NCI-H146 treated with DMSO at 0.1 percent for 48 hours (cell line): Measurements from ENCODE around the gene GPHN.
"Not testable (repeated sequence)": the region's sequence is repeated elsewhere in the genome, so short reads cannot be mapped to it uniquely, and the experiment has no call there.

Experiments
- DNase-seq: peaks from one replicate; lab custom pipeline; 2025; ENCODE audit not compliant: unreplicated experiment; lab: John Stamatoyannopoulos, UW

Gene GPHN

DNA sequence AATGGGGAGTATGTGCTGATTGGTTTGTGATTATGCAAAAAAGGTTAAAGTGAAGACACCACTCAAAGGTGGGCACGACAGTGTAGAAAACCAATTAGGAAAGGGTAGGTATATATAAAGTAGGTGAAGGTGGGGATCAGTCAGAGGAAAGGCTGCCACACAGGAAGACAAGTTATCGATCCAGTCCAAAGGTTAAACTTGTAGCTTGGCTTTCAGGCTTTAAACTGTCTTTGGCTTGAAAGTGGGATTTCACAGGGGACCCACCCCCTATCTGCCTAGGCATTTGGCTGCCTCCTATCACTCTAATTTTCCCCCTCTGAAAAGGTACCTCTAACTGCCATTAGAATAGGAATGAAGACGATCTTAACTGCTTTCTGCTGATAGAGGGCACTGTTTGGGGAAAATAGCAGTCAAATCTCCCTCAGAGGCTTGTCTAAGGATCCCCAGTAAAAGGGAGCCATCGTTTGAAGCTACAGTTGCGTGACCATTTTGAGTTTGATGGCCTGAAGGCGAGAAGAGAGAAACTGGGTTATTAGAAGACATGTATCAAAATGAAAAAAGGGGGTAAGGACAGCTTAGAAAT is 250.2 kb downstream of the GPHN start:
- DNase-seq, result no peak

DNA sequence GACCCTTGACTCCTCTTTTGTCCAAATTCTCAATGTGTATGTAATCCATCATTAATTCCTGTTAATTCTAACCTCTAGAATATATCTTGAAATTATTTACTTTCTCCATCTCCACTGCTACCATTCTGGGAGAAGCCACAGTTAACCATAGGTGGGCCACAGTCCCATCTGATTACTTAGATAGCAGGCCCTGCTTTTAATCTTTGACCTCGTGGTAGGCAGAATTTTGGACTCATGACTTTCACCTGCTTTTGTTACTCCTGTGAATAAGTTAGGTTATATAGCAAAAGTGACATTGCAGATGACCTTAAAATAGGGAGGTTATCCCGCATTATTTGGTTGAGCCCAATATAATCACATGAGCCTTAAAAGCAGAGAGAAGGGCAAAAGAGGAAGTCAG is 264.2 kb downstream of the GPHN start:
- no peak for DNase-seq

DNA sequence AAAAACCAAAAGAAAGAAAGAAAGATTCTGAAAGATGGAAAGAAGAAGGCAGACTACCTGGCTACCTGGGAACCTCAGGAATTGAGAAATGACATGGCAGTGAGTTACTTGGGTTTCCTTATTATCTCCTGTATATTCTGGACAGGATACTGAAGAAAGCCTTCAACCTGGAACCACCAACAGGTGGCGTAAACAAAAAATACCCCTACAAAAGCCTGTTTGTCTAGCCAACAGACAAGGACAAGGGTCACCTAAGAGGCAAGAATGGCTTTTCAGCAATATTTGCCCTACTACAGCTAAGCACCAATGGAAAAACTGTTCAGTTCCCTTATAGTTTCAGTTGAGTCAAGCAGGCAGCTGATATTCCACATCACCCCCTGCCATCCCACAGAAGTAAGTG is 274.9 kb downstream of the GPHN start:
- DNase-seq, result no peak

DNA sequence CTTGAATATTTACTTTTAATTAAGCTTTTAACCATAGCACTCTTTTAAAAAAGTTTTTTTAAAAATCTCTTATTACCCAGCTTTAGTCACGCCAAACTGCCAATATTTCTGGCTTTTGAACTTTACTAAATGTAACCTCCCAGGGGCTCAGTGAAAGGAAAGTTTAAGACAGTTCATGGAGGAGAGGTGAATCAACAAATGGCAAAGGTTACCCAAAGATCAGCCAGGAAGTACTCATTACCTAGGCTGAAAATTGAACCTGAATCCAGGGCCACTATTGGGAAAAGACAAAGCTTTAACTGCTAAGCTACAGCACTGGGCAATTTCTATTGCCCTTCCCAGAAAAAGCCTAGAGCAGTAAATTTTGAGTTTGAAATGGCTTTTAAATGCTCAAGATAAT is 282.2 kb downstream of the GPHN start:
- DNase-seq, result no peak

DNA sequence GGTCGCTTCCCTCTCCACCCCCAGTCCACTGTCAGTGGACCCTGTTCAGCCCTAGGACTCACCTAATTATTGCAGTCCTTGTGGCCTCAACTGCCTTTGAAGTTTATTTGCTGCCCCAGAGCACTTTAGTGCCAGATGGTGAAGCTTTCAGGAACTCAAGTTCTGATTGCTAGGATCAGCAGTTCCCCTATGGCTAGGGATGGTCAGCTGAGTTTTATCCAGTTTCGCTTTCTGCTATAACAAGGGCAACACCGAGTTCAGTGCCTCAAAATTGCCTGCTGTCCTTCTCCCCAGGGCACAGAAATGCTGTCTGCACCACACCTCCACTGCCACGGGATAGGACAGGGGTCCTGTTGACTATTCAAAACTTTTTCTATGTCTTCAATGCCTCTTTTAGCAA is 295.0 kb downstream of the GPHN start:
- no peak for DNase-seq

DNA sequence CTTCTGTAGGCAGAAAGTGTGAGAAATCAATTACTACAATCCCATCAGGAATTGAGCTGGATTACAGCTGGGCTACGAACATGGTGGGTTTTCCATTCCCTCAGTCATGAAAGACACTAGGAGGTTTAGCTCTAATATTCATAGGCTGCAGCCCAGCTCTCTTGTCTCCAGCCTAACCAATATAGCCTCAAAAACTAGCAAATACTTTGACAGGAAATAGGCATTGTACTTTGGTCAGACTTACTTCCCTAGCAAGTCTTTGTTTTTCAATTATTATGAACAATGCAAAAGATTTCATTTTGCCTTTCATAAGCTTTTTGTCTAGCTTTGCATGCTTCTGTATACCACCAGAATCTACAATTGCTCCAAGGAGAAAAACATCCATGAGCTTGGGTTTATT is 296.2 kb downstream of the GPHN start:
- DNase-seq, result no peak

DNA sequence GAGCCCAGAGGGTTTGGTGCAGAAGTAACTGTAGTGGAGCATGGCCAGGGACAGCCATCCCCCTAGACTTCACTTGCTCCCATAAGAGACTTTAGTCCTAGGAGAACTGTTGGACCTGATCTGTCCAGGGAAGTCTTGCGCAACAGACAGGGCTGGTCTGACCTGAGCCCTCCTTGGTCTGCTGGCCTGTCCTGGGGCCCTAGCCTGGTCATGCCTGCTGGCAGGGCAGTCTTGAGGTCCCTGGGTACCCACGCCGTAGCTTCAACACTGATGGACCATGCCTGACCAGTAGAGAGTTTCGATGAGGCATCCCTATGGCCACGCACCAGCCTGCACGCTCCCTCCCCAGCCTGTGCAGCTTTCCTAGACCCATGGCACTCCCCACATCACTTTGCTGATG is 305.7 kb downstream of the GPHN start:
- no peak for DNase-seq

DNA sequence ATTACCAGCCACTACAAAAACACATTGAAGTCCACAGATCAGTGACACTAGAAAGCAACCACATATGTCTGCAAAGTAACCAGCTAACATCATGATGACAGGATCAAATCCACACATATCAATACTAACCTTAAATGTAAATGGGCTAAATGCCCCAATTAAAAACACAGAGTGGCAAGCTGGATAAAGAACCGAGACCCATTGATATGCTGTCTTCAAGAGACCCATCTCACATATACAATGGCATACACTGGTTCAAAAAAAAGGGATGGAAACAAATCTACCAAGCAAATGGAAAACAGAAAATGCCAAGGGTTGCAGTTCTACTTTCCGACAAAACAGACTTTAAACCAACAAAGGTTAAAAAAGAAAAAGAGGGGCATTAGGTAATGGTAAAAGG is 307.7 kb downstream of the GPHN start:
- no peak for DNase-seq

DNA sequence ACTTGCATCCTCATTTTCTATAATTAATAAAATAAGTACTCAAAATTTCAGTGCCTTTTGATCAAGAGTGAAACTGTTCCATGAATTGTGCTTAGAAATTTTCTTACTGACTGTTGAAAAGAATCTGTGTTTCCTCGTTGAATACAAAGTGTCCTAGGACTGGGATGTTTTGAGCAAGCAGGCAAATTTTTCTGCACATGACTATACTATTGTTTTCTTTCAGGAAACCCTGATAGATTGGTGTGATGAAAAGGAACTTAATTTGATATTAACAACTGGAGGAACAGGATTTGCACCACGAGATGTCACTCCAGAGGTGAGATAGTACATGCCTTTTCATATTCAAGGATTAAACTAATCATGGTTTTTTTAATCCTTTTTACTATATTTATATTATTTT is 316.3 kb downstream of the GPHN start:
- no peak for DNase-seq

DNA sequence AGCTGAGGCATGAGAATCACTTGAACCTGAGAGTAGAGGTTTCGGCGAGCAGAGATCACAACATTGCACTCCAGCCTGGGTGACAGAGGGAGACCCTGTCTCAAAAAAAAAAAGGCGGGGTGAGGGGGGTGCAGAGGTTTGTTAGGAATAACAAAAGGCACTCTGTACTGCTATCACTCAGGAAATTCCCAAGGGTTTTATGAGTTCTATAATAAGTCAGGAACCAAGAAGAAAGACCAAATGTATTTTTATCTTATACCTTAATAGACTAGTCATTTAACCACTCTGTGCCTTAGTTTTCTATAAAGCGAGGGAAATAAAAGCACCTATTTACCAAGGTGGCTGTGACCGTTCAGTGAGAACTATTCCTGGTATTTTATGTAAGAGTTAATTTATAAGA is 319.2 kb downstream of the GPHN start:
- DNase-seq, result no peak

DNA sequence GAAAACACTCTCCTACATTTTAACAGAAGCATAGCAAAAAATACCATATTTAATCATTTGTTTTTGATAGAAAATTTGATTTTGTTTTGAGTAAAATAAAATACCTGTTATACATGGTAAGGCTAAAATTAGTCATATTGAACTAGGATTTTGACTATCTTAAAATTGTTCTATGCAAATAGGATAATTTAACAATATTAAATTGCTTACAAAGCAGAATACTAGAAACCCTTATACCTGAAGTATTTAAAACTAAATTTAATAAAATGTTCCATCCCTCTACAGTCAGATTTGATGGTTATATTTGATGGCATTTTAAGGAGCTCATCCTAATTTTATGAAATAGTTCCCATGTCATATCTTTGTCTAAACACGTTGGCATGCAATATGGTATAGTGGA is 323.2 kb downstream of the GPHN start:
- no peak for DNase-seq

DNA sequence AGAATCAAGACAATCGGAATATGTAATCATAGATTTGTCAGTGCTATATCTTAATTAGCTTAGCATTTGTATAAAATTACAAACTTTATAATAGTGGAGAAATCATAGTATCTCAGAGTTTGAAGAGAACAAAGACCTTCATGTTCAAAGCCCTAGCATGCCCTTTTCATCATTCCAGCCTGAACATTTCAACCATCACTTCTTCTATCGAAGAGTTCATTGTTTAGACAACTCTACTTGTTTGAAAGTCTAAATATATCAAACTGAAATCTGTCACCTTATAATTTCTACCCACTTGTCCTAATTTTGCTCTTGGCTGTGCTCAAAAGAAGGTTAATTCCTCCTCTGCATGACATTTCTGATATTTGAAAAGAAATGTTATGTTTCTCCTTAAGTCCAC is 325.9 kb downstream of the GPHN start:
- no peak for DNase-seq

DNA sequence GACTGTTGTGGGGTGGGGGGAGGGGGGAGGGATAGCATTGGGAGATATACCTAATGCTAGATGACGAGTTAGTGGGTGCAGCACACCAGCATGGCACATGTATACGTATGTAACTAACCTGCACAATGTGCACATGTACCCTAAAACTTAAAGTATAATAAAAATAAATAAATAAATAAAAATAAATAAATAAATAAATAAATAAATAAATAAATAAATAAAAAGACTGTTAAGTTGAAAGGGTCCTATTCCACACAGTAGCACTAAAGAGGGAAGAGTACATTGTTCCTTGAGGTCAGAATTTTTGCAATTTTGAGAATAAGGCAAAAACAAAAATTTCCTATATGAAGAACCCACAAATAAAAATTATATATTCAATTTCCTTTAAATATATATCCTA is 329.5 kb downstream of the GPHN start:
- not testable (repeated sequence) for DNase-seq

DNA sequence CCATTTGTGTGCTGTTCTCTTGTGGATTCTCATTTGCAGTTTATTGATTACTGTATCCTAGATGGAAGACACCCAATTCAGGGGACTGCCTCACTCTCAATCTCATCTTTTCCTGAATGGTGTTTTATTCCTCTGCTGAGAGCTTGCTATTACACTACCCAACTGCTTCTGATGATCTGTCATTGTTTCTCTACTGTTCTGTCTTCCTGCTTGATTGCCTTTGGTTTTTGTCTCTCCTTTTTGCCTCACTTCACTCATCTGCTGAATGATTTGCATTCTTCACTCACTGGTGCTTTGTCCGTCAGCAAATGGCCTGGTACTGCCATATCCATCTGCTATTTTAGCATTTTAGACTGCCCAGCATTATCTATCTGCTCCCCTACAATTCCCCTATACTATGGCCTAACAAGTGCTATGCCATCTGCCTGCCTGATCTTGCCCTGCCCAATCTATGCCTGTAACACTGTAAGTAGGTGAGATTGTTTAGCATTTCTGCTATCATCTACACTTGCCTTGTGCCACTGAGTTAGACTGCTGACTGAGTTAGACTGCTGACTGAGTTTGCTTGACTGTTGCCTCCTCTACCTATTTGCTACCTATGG is 335.1 kb downstream of the GPHN start:
- no peak for DNase-seq

DNA sequence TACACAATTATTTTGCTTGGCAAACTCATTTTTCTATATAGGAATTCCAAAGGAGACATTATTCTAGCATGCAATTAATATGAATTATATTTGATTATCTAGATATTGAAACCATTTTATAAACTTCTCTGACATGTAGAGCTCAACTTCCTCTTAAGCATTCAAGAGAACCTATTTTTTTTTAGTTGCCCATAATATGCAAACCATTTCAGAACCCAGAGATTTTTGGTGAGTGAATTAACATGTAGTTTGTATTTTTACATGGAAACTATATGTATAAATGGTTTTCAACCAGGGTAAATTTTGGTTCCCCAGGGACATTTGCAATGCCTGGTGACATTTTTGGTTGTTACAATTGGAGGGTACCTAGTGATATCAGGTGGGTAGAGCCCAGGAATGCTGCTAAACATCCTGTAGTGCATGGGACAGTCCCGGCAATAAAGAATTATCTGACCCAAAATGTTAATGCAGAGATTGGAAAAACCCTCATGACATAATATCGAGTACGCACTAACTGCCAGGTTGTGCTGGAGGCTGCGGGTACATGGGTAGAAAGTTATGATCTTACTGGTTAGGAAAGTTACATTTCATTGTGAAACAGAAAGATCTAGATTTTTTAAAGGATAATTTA is 342.4 kb downstream of the GPHN start:
- DNase-seq, result no peak

DNA sequence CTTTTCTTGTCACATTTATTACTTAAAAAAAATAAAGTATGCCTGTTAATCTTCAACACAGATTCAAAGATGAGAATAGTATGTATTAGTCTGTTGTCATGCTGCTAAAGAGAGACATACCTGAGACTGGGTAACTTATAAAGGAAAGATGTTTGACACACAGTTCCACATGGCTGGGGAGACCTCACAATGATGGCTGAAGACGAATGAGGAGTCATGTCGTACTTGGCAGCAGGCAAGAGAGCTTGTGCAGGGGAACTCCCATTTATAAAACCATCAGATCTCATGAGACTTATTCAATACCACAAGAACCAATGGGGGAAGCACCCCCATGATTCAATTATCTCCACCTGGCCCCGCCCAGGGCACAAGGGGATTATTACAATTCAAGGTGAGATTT is 345.4 kb downstream of the GPHN start:
- DNase-seq, result no peak

DNA sequence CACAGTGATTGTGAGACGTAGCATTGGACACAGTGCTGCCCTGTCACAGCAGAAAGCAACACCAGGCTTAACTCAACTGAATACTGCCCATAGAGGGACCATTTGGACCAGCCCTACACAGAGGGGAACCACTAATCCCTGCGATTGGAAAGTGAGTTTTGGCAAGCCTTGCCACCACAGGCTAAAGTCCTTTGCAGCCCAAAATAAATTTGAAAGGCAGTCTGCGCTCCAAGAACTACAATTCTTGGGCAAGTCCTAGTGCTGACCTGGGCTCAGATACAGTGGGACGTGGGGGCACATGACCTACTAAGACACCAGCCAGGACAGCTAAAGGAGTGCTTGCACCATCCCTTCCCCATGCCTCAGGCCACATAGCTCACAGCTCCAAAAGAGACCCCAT is 349.9 kb downstream of the GPHN start:
- DNase-seq, result no peak

DNA sequence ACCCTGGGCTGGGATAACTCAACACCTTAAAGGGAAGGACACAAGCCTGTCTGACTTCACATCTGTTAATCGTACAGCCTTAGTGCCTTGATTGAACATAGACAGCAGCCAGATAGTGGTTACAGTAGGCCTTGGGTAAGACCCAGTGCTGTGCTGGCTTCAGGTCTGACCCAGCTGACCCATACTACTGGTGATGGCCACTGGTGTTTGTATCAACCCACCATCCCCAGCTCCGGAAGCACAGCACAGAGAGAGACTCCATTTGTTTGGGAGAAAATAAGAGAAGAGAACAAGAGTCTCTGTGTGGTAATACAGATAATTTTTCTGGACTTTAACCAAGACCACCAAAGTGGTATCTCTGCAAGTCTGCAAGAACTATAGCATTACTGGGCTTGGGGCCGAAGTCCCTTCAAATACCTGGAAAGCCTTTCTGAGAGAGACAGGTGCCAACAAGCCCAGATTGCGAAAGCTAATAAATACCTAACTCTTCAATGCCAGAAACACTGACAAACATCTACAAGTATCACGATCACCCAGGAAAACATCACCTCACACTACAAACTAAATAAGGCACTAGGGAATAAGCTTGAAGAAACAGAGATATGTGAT is 351.2 kb downstream of the GPHN start:
- no peak for DNase-seq

DNA sequence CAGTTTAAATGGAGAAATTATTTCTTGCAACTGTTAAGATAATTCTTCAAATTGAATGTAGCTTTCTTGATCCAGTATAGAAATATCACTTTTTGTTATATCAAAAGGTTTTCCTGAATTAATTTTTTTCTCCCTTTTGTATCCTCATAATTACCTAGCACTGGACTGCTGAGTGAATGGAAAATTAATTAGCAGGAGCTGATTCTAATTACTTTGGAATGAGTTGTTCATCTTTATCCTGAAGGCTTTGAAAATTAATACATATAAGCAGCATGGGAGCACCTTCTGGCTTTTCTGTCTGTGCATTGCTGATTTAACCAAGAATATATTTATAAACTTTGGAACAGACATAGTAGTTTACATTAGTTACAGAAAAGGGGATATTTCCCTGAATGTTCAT is 373.6 kb downstream of the GPHN start:
- no peak for DNase-seq

DNA sequence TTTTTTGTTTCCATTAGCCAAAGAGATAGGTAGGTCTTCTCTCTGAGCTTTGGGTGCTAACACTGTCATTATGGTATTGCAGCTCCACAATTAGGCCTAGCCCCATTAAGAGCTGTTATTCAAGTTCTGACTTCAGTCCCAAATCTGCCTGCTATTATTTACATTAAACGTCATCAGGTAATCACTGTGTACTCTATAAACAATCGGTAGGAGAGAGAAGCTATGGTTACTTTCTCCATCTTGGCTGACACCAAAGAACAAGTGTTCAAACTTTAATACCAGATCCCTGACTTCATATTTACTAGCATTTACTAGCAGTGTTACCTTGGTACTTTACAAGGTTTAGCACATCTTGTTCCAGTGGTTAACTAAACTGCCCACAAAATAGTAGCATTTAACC is 376.2 kb downstream of the GPHN start:
- no peak for DNase-seq

DNA sequence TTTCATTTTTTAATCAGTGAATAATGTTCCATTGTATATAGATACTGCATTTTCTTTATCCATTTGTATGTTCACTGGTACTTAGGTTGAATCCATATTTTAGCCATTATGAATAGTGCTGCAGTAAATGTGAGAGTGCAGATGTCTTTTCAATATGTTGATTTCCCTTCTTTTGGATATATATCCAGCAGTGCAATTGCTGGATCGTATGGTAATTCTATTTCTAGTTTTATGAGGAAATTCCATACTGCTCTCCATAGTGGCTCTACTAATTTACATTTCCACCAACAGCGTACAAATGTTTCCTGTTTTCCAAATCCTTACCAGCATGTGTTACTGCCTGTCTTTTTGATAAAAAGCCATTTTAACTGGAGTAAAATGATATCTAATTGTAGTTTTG is 392.8 kb downstream of the GPHN start:
- no peak for DNase-seq

DNA sequence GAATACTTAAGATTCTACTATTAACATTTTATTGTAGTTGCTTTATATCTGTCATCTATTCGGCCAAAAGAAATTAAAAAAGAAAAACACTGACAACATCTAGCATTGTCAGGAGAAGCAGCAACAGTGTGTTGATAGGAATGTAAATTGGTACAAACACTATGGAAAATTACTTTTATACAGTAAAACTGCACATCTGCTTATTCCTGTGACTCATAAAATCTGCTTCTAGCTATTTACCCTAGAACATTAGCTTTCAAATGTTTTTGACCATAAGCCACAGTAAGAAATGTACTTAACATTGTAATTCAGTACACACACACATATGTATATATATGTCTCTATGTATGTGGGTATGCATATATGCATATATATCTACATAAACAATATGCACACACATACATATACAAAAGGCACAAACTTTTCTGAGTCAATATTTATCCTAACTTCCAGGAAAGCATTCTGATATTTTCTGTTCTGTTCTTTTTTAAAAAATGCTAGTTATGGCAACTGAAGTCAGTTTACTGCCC is 402.4 kb downstream of the GPHN start:
- no peak for DNase-seq
